ENCODE data around the gene NPLOC4. TPM values are rescaled to one million over a fixed set of nuclear protein-coding genes. Genes with fewer than 3 reads are reported as not detected.

NPLOC4 gene
- total RNA-seq, 1 experiment from 2014 or later = 32.4 TPM

DNA sequence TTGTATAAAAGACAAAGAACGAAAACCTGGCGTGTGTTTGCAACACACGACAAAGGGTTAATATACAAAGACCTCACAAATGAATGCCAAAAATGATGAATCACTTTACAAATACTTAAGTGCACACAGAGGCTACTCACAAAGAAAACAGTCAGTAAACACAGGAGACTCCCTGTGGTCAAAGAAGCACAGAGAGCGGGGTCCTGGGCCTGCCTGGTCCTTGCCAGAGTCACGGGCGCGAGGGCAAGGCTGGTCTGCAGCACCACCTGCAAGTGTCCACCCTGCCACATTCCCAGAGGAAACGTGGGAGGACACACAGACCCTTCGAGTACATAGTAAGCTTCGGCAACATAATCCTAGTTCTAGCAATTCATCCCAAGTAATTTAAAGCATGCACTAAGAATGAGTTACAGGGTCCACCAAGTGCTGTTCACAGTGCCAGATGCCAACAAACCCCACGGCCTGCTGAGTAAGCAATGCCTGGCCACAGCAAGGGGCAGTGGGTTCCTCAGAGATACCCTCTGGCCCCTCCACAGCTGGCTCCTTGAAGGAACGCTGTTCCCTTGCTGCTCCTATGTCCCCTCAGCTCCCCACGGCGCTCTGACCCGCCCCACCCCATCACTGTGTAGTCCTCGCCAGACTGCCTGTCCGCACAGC, 60.2 kb downstream of the NPLOC4 start:
- H3K36me3 ChIP-seq (ENCODE audit: insufficient read depth, low read length) = peaks cover 13% of the 10 kb centered on the region; the same call in 1 of the 2 replicates
- H3K9me2 ChIP-seq (replicated peaks; ENCODE audit: insufficient read depth, low read length) = no peaks in the 10 kb centered on the region
- H4K20me1 ChIP-seq (ENCODE audit: insufficient read depth, low read depth, low read length) = 0 out of 2 replicates have a peak, but pooled peaks cover 9% of the 10 kb centered on the region
- H3K9me3 ChIP-seq (ENCODE audit: low read length) = no peaks in the 10 kb centered on the region
- no peak overlapping the region for H3K27ac ChIP-seq (ENCODE audit: low read length)
- no peak overlapping the region for H3K9ac ChIP-seq (ENCODE audit: low read length)
- no peaks in the 10 kb centered on the region for H3K27me3 ChIP-seq (ENCODE audit: low read length)
- H3K4me1 ChIP-seq (ENCODE audit: low read length) = no peaks in the 10 kb centered on the region
- H2AFZ ChIP-seq (ENCODE audit: low read length) = no peak overlapping the region
- H3K79me2 ChIP-seq (ENCODE audit: low read length) = no peaks in the 10 kb centered on the region
- DNase-seq = no peak
- no peak overlapping the region for H3K4me2 ChIP-seq (ENCODE audit: low read depth, low read length, poor library complexity, severe bottlenecking)
- no peak overlapping the region for H3K4me3 ChIP-seq (ENCODE audit: low read length)

DNA sequence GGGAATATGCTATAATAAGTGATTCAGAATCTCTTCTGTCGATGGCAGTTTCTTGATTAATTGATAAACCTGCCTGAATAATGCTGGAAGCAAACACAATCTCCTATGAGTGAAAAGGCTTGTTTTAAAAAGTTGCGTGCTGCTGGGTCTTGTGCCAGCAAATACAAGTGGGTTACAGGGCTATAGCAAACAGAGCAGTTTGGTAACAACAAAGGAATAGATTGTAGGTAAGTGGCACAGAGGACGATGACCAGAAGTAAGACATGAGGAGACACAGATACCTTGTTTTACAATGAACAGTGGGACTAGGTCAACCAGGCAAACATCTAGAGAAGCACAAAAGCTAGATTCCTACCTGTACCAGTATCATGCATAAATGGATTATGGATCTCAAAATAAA, 61.1 kb downstream of the NPLOC4 start:
- H3K9ac ChIP-seq (ENCODE audit: low read length) = no peak overlapping the region
- H2AFZ ChIP-seq (ENCODE audit: low read length) = no peak overlapping the region
- H3K9me2 ChIP-seq (replicated peaks; ENCODE audit: insufficient read depth, low read length) = no peaks in the 10 kb centered on the region
- no peak overlapping the region for H3K4me3 ChIP-seq (ENCODE audit: low read length)
- no peak for DNase-seq
- 0 out of 2 replicates have a peak, but pooled peaks cover 9% of the 10 kb centered on the region for H4K20me1 ChIP-seq (ENCODE audit: insufficient read depth, low read depth, low read length)
- no peaks in the 10 kb centered on the region for H3K9me3 ChIP-seq (ENCODE audit: low read length)
- no peaks in the 10 kb centered on the region for H3K4me1 ChIP-seq (ENCODE audit: low read length)
- H3K4me2 ChIP-seq (ENCODE audit: low read depth, low read length, poor library complexity, severe bottlenecking) = no peak overlapping the region
- H3K27ac ChIP-seq (ENCODE audit: low read length) = no peak overlapping the region
- no peaks in the 10 kb centered on the region for H3K79me2 ChIP-seq (ENCODE audit: low read length)
- H3K36me3 ChIP-seq (ENCODE audit: insufficient read depth, low read length) = peaks cover 13% of the 10 kb centered on the region; the same call in 1 of the 2 replicates
- H3K27me3 ChIP-seq (ENCODE audit: low read length) = no peaks in the 10 kb centered on the region

DNA sequence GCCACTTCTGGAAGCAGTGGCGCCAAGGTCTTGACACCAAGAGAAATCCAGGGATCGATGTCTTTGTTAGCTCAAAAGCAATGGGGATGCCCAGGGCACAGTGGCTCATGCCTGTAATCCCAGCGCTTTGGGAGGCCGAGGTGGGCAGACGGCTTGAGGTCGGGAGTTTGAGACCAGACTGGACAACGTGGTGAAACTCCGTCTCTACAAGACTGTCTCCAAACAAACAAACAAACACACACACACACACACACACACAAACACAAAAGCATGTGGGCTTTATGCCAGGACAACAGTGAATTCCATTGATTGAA, 62.3 kb downstream of the NPLOC4 start:
- peaks cover 13% of the 10 kb centered on the region; the same call in 1 of the 2 replicates for H3K36me3 ChIP-seq (ENCODE audit: insufficient read depth, low read length)

DNA sequence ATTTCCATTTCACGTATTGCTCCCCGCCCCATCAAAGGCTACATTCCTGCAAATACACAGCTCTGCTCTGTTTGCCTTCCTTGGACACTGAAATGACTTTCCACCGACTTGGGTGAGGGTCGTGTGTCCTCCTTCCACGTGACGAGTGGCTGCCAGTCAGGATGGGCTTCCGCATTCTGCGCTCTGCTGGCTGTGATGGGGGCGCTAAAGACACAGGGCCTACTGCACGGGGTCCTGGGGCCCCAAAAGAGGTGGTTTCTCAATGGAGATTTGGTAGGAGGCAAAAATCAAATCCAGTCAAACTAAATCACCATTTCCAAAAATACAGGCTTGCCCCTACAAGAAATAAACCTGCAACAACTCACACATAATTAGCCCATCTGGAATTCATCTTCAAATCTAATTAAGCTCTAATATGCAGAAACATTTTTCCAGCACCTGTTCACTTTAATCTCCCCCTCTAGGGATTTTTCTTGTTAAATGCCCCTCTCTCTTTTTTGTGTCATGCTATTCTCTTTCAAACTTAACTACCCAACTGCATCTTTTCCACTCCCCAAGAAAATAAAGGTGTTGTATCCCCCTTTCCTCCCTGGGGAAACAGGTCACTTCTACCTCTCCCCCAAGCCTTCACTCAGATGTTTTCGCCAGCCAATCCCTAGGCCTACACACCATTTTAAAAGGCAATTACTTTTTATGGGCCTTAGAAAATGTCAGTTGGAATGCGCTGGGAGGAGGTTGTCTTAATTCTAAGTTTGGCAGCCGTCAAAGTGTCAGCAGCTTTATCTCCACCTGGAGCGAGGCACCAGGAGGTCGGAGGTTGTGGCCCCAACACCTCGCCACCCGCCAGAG, 62.9 kb downstream of the NPLOC4 start:
- Histone ChIP-seq H3K36me3 (ENCODE audit: insufficient read depth, low read length) (peaks cover 17% of the 10 kb centered on the region; the same call in 1 of the 2 replicates), H3K4me3 (ENCODE audit: low read length) (no peak overlapping the region)

More for the DNA sequence above, 62.3 kb downstream of the NPLOC4 start:
- Histone ChIP-seq H3K9me2 (replicated peaks; ENCODE audit: insufficient read depth, low read length) (no peaks in the 10 kb centered on the region), H3K9me3 (ENCODE audit: low read length) (no peaks in the 10 kb centered on the region), H3K9ac (ENCODE audit: low read length) (no peak overlapping the region), H3K4me3 (ENCODE audit: low read length) (no peak overlapping the region), H4K20me1 (ENCODE audit: insufficient read depth, low read depth, low read length) (0 out of 2 replicates have a peak, but pooled peaks cover 6% of the 10 kb centered on the region), H3K27ac (ENCODE audit: low read length) (no peak overlapping the region), H3K79me2 (ENCODE audit: low read length) (no peaks in the 10 kb centered on the region), H3K4me1 (ENCODE audit: low read length) (no peaks in the 10 kb centered on the region), H3K27me3 (ENCODE audit: low read length) (no peaks in the 10 kb centered on the region), H3K4me2 (ENCODE audit: low read depth, low read length, poor library complexity, severe bottlenecking) (no peak overlapping the region), H2AFZ (ENCODE audit: low read length) (no peak overlapping the region)
- DNase-seq = no peak

DNA sequence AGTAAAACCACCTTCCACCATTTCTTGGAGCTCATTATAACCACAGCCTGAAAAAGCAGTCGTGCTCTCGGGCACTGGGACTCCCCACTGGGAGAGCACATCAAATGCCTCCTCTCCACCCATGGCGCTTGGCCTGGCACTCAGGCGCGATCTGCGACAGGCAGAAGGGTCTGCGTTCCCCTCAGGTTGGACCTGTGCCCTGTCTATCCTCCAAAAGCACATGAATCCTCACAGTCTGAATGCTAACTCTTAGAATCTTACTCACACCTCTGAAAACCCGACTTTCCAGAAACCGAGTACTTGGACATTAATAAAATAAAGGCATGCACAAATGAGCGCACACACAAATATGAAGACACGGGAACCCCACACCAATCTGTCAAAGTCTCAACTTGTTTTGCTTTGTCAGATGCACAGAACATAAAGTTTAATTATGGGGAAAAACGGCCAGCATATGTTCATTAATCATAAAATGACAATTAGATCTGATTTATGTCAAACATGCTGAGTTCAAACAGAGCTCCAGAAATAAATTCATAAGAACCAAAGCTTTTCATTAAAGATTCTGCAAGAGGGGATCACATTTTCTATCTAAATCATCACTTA, 64.2 kb downstream of the NPLOC4 start:
- Histone ChIP-seq H3K4me3 (ENCODE audit: low read length) (no peak overlapping the region), H3K9ac (ENCODE audit: low read length) (no peak overlapping the region), H3K79me2 (ENCODE audit: low read length) (no peaks in the 10 kb centered on the region), H3K9me3 (ENCODE audit: low read length) (no peaks in the 10 kb centered on the region), H3K4me2 (ENCODE audit: low read depth, low read length, poor library complexity, severe bottlenecking) (no peak overlapping the region), H3K36me3 (ENCODE audit: insufficient read depth, low read length) (peaks cover 23% of the 10 kb centered on the region; the same call in 1 of the 2 replicates), H4K20me1 (ENCODE audit: insufficient read depth, low read depth, low read length) (0 out of 2 replicates have a peak, but pooled peaks cover 3% of the 10 kb centered on the region), H3K4me1 (ENCODE audit: low read length) (no peaks in the 10 kb centered on the region), H3K27ac (ENCODE audit: low read length) (no peak overlapping the region), H2AFZ (ENCODE audit: low read length) (no peak overlapping the region), H3K27me3 (ENCODE audit: low read length) (no peaks in the 10 kb centered on the region), H3K9me2 (replicated peaks; ENCODE audit: insufficient read depth, low read length) (no peaks in the 10 kb centered on the region)
- no peak for DNase-seq

More for the DNA sequence above, 62.9 kb downstream of the NPLOC4 start:
- H3K4me2 ChIP-seq (ENCODE audit: low read depth, low read length, poor library complexity, severe bottlenecking) = no peak overlapping the region
- no peaks in the 10 kb centered on the region for H3K9me2 ChIP-seq (replicated peaks; ENCODE audit: insufficient read depth, low read length)
- no peaks in the 10 kb centered on the region for H3K9me3 ChIP-seq (ENCODE audit: low read length)
- no peak overlapping the region for H3K9ac ChIP-seq (ENCODE audit: low read length)
- no peaks in the 10 kb centered on the region for H3K79me2 ChIP-seq (ENCODE audit: low read length)
- H3K27me3 ChIP-seq (ENCODE audit: low read length) = no peaks in the 10 kb centered on the region
- DNase-seq = no peak
- H3K4me1 ChIP-seq (ENCODE audit: low read length) = no peaks in the 10 kb centered on the region
- H4K20me1 ChIP-seq (ENCODE audit: insufficient read depth, low read depth, low read length) = 0 out of 2 replicates have a peak, but pooled peaks cover 6% of the 10 kb centered on the region
- no peak overlapping the region for H2AFZ ChIP-seq (ENCODE audit: low read length)
- no peak overlapping the region for H3K27ac ChIP-seq (ENCODE audit: low read length)

DNA sequence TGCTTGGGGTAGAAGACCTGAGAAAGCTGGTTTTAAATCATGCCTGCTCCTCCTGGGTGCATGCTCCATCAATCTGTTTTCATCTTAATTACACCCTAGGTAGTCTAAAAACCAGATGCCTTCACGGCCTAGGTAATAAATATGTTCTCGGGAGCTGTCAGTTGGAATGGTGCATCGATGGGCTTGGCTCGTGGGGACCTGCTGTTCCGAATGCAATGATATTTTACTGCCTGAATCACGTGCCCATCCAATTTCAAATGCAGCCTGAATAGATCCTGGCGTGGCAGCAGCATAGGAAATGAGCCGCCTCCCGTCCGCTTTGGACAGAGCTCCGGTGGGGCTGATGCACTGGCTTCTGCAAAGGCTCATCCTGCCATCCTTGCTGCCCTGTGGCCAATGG, 65.9 kb downstream of the NPLOC4 start:
- Histone ChIP-seq H3K9ac (ENCODE audit: low read length) (no peak overlapping the region), H3K9me2 (replicated peaks; ENCODE audit: insufficient read depth, low read length) (no peaks in the 10 kb centered on the region)

DNA sequence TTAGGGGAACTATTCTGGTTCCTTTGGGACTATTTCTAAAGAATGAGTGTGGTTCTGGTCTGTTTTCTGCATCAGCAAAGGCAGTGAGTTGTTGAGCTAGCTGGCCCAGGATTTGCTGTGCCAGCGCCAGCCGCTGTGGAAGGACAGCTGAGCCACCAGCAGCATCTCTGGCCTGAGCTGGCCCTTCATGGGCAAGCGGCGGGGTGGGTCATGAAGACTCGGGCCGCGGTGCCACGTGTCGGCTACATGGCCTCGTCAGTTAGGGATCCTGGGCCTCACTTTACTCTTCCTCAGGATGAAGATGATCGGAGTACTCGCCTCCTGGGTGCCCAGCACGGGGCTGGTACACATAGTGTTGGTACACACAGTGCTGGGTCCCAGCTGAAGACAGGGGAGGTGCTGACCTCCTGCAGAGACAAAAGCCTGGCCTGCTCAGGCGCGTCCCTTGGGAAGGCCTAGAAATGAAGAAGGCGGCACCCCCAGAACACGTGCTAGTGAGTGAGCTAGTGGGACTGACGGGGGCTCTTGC, 66.9 kb downstream of the NPLOC4 start:
- Histone ChIP-seq H2AFZ (ENCODE audit: low read length) (no peak overlapping the region), H3K4me1 (ENCODE audit: low read length) (no peaks in the 10 kb centered on the region), H3K27ac (ENCODE audit: low read length) (no peak overlapping the region), H3K79me2 (ENCODE audit: low read length) (no peaks in the 10 kb centered on the region), H3K27me3 (ENCODE audit: low read length) (no peaks in the 10 kb centered on the region), H3K4me2 (ENCODE audit: low read depth, low read length, poor library complexity, severe bottlenecking) (no peak overlapping the region), H3K9me3 (ENCODE audit: low read length) (no peaks in the 10 kb centered on the region), H3K36me3 (ENCODE audit: insufficient read depth, low read length) (peaks cover 26% of the 10 kb centered on the region; the same call in 1 of the 2 replicates), H3K9ac (ENCODE audit: low read length) (no peak overlapping the region), H4K20me1 (ENCODE audit: insufficient read depth, low read depth, low read length) (no peaks in the 10 kb centered on the region), H3K4me3 (ENCODE audit: low read length) (no peak overlapping the region), H3K9me2 (replicated peaks; ENCODE audit: insufficient read depth, low read length) (no peaks in the 10 kb centered on the region)
- DNase-seq = no peak

More for the DNA sequence above, 65.9 kb downstream of the NPLOC4 start:
- no peaks in the 10 kb centered on the region for H3K4me1 ChIP-seq (ENCODE audit: low read length)
- no peak overlapping the region for H3K4me2 ChIP-seq (ENCODE audit: low read depth, low read length, poor library complexity, severe bottlenecking)
- H3K9me3 ChIP-seq (ENCODE audit: low read length) = no peaks in the 10 kb centered on the region
- no peak overlapping the region for H3K27ac ChIP-seq (ENCODE audit: low read length)
- H4K20me1 ChIP-seq (ENCODE audit: insufficient read depth, low read depth, low read length) = no peaks in the 10 kb centered on the region
- no peaks in the 10 kb centered on the region for H3K79me2 ChIP-seq (ENCODE audit: low read length)
- no peak for DNase-seq
- no peak overlapping the region for H2AFZ ChIP-seq (ENCODE audit: low read length)
- H3K36me3 ChIP-seq (ENCODE audit: insufficient read depth, low read length) = peaks cover 23% of the 10 kb centered on the region; the same call in 1 of the 2 replicates
- H3K4me3 ChIP-seq (ENCODE audit: low read length) = no peak overlapping the region
- H3K27me3 ChIP-seq (ENCODE audit: low read length) = no peaks in the 10 kb centered on the region

DNA sequence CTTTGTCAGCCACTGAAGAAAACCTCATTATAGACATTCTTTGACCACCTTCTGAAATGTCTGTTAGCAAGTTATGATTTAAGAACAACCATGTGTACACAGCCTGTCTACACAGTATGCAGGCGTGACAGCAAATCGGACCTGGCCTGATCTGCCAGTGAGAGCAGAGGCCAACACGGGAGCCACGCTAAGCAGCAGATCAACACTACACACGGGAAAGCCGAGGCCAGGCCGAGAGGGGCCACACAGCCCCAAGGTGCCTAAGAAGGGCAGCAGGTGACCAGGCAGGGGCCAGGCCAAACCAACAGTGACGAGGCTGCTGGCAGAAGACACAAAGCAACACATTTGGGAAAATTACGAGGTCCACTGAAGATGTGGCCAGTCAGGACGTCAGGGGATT, 68.5 kb downstream of the NPLOC4 start:
- no peaks in the 10 kb centered on the region for H3K9me2 ChIP-seq (replicated peaks; ENCODE audit: insufficient read depth, low read length)
- no peak overlapping the region for H3K27ac ChIP-seq (ENCODE audit: low read length)
- no peak overlapping the region for H3K4me2 ChIP-seq (ENCODE audit: low read depth, low read length, poor library complexity, severe bottlenecking)
- H3K79me2 ChIP-seq (ENCODE audit: low read length) = no peaks in the 10 kb centered on the region
- peaks cover 19% of the 10 kb centered on the region; the same call in 1 of the 2 replicates for H3K36me3 ChIP-seq (ENCODE audit: insufficient read depth, low read length)
- H3K4me3 ChIP-seq (ENCODE audit: low read length) = no peak overlapping the region
- H3K4me1 ChIP-seq (ENCODE audit: low read length) = no peaks in the 10 kb centered on the region
- H2AFZ ChIP-seq (ENCODE audit: low read length) = no peak overlapping the region
- H4K20me1 ChIP-seq (ENCODE audit: insufficient read depth, low read depth, low read length) = no peaks in the 10 kb centered on the region
- no peak for DNase-seq
- no peaks in the 10 kb centered on the region for H3K9me3 ChIP-seq (ENCODE audit: low read length)
- no peaks in the 10 kb centered on the region for H3K27me3 ChIP-seq (ENCODE audit: low read length)
- H3K9ac ChIP-seq (ENCODE audit: low read length) = no peak overlapping the region
